ENCODE data around the gene C17orf50.
A peak's percentile ranks its signal among the peaks of the same experiment; 100 is the strongest.

Gene C17orf50

DNA sequence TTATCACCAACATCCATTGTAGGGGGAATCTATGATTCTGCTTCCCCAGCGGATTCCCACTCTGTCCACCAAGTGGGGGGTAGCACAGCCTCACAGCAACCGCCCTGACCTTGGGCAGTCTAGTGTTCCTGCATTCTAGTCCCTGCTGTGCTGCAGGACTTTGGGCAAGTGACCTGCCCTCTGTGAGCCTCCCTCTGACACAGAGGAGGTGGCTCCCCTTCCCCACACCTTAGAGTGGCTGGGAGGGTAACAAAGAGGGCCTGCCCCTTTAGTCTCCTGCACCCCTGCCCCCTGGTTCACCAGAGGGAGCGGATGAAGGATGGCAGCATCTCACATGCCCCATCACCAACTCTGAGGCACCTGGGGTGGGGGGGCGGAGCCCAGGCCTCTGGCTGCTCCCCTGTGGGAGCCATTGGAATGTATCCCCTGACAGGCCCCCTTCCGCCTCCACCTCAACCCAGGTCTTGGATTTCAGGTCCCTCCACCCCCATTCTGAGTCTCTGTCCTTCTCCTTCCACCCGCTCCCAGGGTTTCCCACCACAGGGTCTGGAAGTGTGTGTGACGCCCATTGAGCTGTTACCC lies 17.7 kb upstream of the C17orf50 start:
- TF ChIP-seq TAF1 (IDR thresholded peaks at IDR 0.05; ENCODE audit: borderline replicate concordance, insufficient read depth, low read length) (no peak), POLR2AphosphoS5 (IDR thresholded peaks at IDR 0.05; ENCODE audit: low read depth, low read length) (no peak), FOXP2 (optimal IDR thresholded peaks at IDR 0.05; ENCODE audit: borderline replicate concordance, extremely low read depth, extremely low read length, insufficient read depth) (no peak), SIN3A (IDR thresholded peaks at IDR 0.05; ENCODE audit: borderline replicate concordance, insufficient read depth, low read length) (no peak)
- TF ChIP-seq, protein P1, sequence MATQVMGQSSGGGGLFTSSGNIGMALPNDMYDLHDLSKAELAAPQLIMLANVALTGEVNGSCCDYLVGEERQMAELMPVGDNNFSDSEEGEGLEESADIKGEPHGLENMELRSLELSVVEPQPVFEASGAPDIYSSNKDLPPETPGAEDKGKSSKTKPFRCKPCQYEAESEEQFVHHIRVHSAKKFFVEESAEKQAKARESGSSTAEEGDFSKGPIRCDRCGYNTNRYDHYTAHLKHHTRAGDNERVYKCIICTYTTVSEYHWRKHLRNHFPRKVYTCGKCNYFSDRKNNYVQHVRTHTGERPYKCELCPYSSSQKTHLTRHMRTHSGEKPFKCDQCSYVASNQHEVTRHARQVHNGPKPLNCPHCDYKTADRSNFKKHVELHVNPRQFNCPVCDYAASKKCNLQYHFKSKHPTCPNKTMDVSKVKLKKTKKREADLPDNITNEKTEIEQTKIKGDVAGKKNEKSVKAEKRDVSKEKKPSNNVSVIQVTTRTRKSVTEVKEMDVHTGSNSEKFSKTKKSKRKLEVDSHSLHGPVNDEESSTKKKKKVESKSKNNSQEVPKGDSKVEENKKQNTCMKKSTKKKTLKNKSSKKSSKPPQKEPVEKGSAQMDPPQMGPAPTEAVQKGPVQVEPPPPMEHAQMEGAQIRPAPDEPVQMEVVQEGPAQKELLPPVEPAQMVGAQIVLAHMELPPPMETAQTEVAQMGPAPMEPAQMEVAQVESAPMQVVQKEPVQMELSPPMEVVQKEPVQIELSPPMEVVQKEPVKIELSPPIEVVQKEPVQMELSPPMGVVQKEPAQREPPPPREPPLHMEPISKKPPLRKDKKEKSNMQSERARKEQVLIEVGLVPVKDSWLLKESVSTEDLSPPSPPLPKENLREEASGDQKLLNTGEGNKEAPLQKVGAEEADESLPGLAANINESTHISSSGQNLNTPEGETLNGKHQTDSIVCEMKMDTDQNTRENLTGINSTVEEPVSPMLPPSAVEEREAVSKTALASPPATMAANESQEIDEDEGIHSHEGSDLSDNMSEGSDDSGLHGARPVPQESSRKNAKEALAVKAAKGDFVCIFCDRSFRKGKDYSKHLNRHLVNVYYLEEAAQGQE (IDR thresholded peaks at IDR 0.05; ENCODE audit: insufficient read depth in 1 of 2, low read depth in 2 of 2, low read length in 2 of 2) = no peak

DNA sequence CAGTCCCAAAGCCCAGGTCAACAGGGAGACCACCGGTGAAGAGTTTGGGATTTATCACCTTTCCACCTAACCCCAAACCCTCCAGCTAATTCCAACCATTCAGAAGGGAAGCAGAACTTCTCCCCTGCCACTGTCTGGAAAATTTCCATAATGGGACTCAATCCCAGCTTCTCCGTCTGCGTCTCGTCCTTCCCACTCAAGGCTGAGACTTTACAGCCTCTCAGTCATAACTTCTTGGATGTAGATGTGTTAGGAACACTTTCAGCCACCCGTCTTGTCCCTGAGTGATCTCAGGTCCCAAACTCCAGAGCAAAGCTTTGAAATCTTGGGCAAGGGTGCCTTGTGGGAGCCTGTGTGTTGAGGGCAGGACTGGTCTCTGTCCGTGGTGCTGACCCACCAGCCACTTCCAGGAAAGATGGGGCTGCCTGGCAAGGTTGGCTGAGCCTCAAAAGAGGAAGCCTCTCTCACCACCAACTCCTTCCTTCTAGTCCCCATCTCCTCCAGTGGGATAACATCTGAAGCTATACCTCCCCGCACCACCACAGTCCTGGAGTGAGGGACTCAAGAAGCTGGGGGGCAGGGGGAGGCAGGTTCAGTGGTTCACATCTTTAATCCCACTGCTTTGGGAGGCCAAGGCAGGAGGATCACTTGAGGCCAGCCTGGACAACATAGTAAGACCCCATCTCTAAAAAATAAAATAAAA lies 16.9 kb upstream of the C17orf50 start:
- TF ChIP-seq POLR2AphosphoS5 (IDR thresholded peaks at IDR 0.05; ENCODE audit: low read depth, low read length) (no peak), SIN3A (IDR thresholded peaks at IDR 0.05; ENCODE audit: borderline replicate concordance, insufficient read depth, low read length) (0 out of 2 replicates have a peak, but pooled peaks have one; percentile 26)
- TF ChIP-seq, protein P1 (IDR thresholded peaks at IDR 0.05; ENCODE audit: insufficient read depth in 1 of 2, low read depth in 2 of 2, low read length in 2 of 2) = peak; percentile 95 to 97

DNA sequence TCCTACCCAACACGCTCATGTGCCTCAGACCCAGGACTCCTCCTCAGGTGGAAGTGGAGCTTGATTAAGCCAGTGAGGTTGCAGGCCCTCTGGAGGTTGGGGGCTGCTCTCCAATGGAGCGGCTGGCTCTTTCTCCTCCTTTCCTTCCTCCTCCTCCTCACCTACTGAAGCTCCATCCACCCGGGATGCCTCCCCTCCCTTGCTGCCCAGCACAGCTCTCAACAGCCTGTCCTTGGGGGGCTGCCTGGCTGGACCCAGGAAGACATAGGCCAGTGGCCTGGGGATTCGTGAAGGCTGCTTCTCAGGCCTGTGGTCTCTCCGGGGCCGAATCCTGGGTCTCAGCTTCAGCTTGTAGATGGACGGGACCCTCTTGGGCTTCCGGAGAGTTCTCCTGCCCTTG lies 15.9 kb upstream of the C17orf50 start:
- TF ChIP-seq POLR2AphosphoS5 (IDR thresholded peaks at IDR 0.05; ENCODE audit: low read depth, low read length) = no peak
- TF ChIP-seq, protein P1 (IDR thresholded peaks at IDR 0.05; ENCODE audit: insufficient read depth in 1 of 2, low read depth in 2 of 2, low read length in 2 of 2) = 0 out of 4 replicates have a peak, but pooled peaks of 1 of the 2 experiments have one; percentile 2

DNA sequence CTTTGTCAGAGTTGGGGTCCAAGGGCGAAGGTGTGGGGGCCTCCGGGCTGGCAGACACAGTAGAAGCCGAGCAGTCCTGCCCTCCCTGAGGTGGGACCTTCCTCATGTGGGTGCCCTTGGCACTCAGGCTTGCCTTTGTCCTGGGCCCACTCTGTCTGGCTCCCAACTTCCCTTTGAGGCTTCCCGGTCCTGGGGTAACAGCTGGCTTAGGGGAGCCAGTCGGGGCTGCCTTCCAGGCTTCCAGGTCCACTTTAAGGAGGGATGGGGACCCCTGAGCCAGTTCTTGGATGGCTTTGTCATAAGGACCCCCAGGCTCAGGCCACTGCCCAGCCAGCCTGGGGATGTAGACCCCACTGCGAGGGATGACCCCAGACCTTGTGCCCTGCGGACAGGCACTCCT lies 15.4 kb upstream of the C17orf50 start:
- TF ChIP-seq TAF1 (IDR thresholded peaks at IDR 0.05; ENCODE audit: borderline replicate concordance, insufficient read depth, low read length) (no peak), SIN3A (IDR thresholded peaks at IDR 0.05; ENCODE audit: borderline replicate concordance, insufficient read depth, low read length) (no peak), FOXP2 (optimal IDR thresholded peaks at IDR 0.05; ENCODE audit: borderline replicate concordance, extremely low read depth, extremely low read length, insufficient read depth) (no peak), POLR2AphosphoS5 (IDR thresholded peaks at IDR 0.05; ENCODE audit: low read depth, low read length) (no peak)
- TF ChIP-seq, protein P1 (IDR thresholded peaks at IDR 0.05; ENCODE audit: insufficient read depth in 1 of 2, low read depth in 2 of 2, low read length in 2 of 2) = no peak
